Testis (tissue), 2 donors: ENCODE measurements around the gene THRB.

Experiments used
- CTCF ChIP-seq, 3 experiments: fragments of 450-650 bp in 2 of 3; fragments of 200-600 bp in 1 of 3; sonication (generic) in 1 of 3; IDR thresholded peaks; one replicate each; pipeline ENCODE4 v1.5.1; 2016 to 2019; ENCODE audit warnings: antibody characterized with exemption in 3 of 3, mild to moderate bottlenecking in 2 of 3, moderate library complexity in 1 of 3
- POLR2A ChIP-seq: fragments of 450-650 bp; IDR thresholded peaks from one replicate; pipeline ENCODE4 v1.6.1; 2017; ENCODE audit warnings: antibody characterized with exemption, mild to moderate bottlenecking, moderate library complexity

GRCh38 chr3:24539699-24540098 is 45.0 kb upstream of the THRB start:
- no peak for TF ChIP-seq CTCF (IDR thresholded peaks at IDR 0.05)
- no peak for TF ChIP-seq POLR2A
